IPS-15b (cell line): ENCODE results near the gene HMX2.

Source experiments
- H3K27me3 ChIP-seq: one replicate; pipeline ENCODE4 v1.6.1; 2013; ENCODE audit warnings: low read length; ENCODE audit not compliant: control insufficient read depth, insufficient read depth
- H3K36me3 ChIP-seq: one replicate; pipeline ENCODE4 v1.6.1; 2013; ENCODE audit warnings: low read length; ENCODE audit not compliant: control insufficient read depth, insufficient read depth
- H3K4me1 ChIP-seq: one replicate; pipeline ENCODE4 v1.6.1; 2013; ENCODE audit warnings: mild to moderate bottlenecking, low read length; ENCODE audit not compliant: control insufficient read depth, insufficient read depth
- H3K4me3 ChIP-seq: one replicate; pipeline ENCODE4 v1.5.1; 2013; ENCODE audit warnings: low read depth, low read length
- H3K9ac ChIP-seq: one replicate; pipeline ENCODE4 v1.6.1; 2013; ENCODE audit warnings: low read depth, mild to moderate bottlenecking, low read length
- H3K9me3 ChIP-seq: one replicate; pipeline ENCODE4 v1.6.1; 2013; ENCODE audit warnings: mild to moderate bottlenecking, low read length; ENCODE audit not compliant: control insufficient read depth, insufficient read depth

The HMX2 gene

GRCh38 chr10:123148414-123149161, 652 bp downstream of the HMX2 start:
- no peak overlapping the region for H3K9ac ChIP-seq
- peaks cover 16% of the 10 kb centered on the region for H3K4me1 ChIP-seq
- peak overlapping the region; percentile 59 for H3K4me3 ChIP-seq
- H3K27me3 ChIP-seq, result peaks cover 98% of the 10 kb centered on the region
- no peaks in the 10 kb centered on the region for H3K36me3 ChIP-seq
- H3K9me3 ChIP-seq, result no peaks in the 10 kb centered on the region

- no peaks in the 10 kb centered on the region for H3K9me3 ChIP-seq
- peaks cover 94% of the 10 kb centered on the region for H3K27me3 ChIP-seq
- H3K9ac ChIP-seq, result no peak overlapping the region
- H3K36me3 ChIP-seq, result no peaks in the 10 kb centered on the region
- H3K4me3 ChIP-seq, result peak overlapping the region; percentile 59
- H3K4me1 ChIP-seq, result peaks cover 18% of the 10 kb centered on the region
These were observed 1.2 kb downstream of the HMX2 start for GRCh38 chr10:123149162-123149567.

- Histone ChIP-seq H3K9me3 (no peaks in the 10 kb centered on the region), H3K36me3 (no peaks in the 10 kb centered on the region), H3K9ac (no peak overlapping the region), H3K27me3 (peaks cover 88% of the 10 kb centered on the region), H3K4me3 (peak overlapping the region; percentile 59), H3K4me1 (peaks cover 18% of the 10 kb centered on the region)
These were observed 1.8 kb downstream of the HMX2 start for GRCh38 chr10:123149568-123150270.

- Histone ChIP-seq H3K4me3 (peak overlapping the region; percentile 59), H3K4me1 (peaks cover 18% of the 10 kb centered on the region), H3K27me3 (peaks cover 81% of the 10 kb centered on the region), H3K9me3 (no peaks in the 10 kb centered on the region), H3K9ac (no peak overlapping the region), H3K36me3 (no peaks in the 10 kb centered on the region)
These were observed 2.5 kb downstream of the HMX2 start for GRCh38 chr10:123150271-123150985.

- Histone ChIP-seq H3K4me3 (peak overlapping the region; percentile 59), H3K9ac (no peak overlapping the region), H3K27me3 (peaks cover 74% of the 10 kb centered on the region), H3K4me1 (peaks cover 19% of the 10 kb centered on the region), H3K9me3 (no peaks in the 10 kb centered on the region), H3K36me3 (no peaks in the 10 kb centered on the region)
These were observed 3.2 kb downstream of the HMX2 start for GRCh38 chr10:123150986-123151736.

- H3K9ac ChIP-seq, result no peak overlapping the region
- peak overlapping the region; percentile 59 for H3K4me3 ChIP-seq
- H3K27me3 ChIP-seq, result peaks cover 68% of the 10 kb centered on the region
- H3K4me1 ChIP-seq, result peaks cover 19% of the 10 kb centered on the region
- H3K36me3 ChIP-seq, result no peaks in the 10 kb centered on the region
- H3K9me3 ChIP-seq, result no peaks in the 10 kb centered on the region
These were observed 3.8 kb downstream of the HMX2 start for GRCh38 chr10:123151737-123152135.

- H3K27me3 ChIP-seq, result peaks cover 52% of the 10 kb centered on the region
- H3K36me3 ChIP-seq, result no peaks in the 10 kb centered on the region
- no peak overlapping the region for H3K4me3 ChIP-seq
- H3K4me1 ChIP-seq, result peaks cover 19% of the 10 kb centered on the region
- no peaks in the 10 kb centered on the region for H3K9me3 ChIP-seq
- no peak overlapping the region for H3K9ac ChIP-seq
These were observed 5.7 kb downstream of the HMX2 start for GRCh38 chr10:123153486-123154091.

- peak within 1 kb of the TSS; percentile 94 for H3K9ac ChIP-seq
- peaks cover 19% of the 10 kb centered on the region for H3K4me1 ChIP-seq
- H3K4me3 ChIP-seq, result peak within 1 kb of the TSS; percentile 93
- no peaks in the 10 kb centered on the region for H3K9me3 ChIP-seq
- no peaks in the 10 kb centered on the region for H3K36me3 ChIP-seq
- peaks cover 45% of the 10 kb centered on the region for H3K27me3 ChIP-seq
These were observed 6.3 kb downstream of the HMX2 start, which contains the start of gene BUB3 for GRCh38 chr10:123154092-123154710. TSS of gene BUB3 (plus strand) at chr10:123154402. CDS start at chr10:123154918, 516 bp downstream.

GRCh38 chr10:123154711-123155505, 7.0 kb downstream of the HMX2 start:
- Histone ChIP-seq H3K9ac (peak overlapping the region; percentile 94), H3K4me1 (peaks cover 19% of the 10 kb centered on the region), H3K9me3 (no peaks in the 10 kb centered on the region), H3K27me3 (peaks cover 38% of the 10 kb centered on the region), H3K4me3 (peak overlapping the region; percentile 93), H3K36me3 (no peaks in the 10 kb centered on the region)

- H3K4me3 ChIP-seq, result no peak overlapping the region
- peaks cover 27% of the 10 kb centered on the region for H3K27me3 ChIP-seq
- peaks cover 17% of the 10 kb centered on the region for H3K4me1 ChIP-seq
- no peaks in the 10 kb centered on the region for H3K36me3 ChIP-seq
- H3K9me3 ChIP-seq, result no peaks in the 10 kb centered on the region
- no peak overlapping the region for H3K9ac ChIP-seq
These were observed 8.1 kb downstream of the HMX2 start for GRCh38 chr10:123156078-123156477.
